OCI-LY3 (cell line): ENCODE measurements around the gene PDIK1L.

Experiments
- H2AFZ ChIP-seq: fragments of 200-600, 300-600 bp; shearing (Covaris generic); 2 replicates; pipeline ENCODE4 v1.6.0; 2014; ENCODE audit warnings: antibody characterized with exemption, low read depth, low read length
- H3K27ac ChIP-seq: fragments of 200-600, 300-600 bp; sonication (generic); 2 replicates; pipeline ENCODE4 v1.5.1; 2014; ENCODE audit warnings: mild to moderate bottlenecking, low read length, moderate library complexity, mixed read lengths
- H3K27me3 ChIP-seq: fragments of 200-600, 300-600 bp; sonication (generic); 2 replicates; pipeline ENCODE4 v1.6.1; 2014; ENCODE audit warnings: low read depth, low read length, mixed read lengths
- H3K36me3 ChIP-seq: fragments of 200-600, 300-600 bp; sonication (generic); replicated peaks from 2 replicates; pipeline ENCODE3; 2014; ENCODE audit warnings: low read depth, low read length, mixed read lengths
- H3K4me1 ChIP-seq: fragments of 300-600, 200-600 bp; sonication (generic); 2 replicates; pipeline ENCODE4 v1.6.1; 2014; ENCODE audit warnings: low read length, mixed read lengths
- H3K4me2 ChIP-seq: fragments of 200-600, 300-600 bp; sonication (generic); 2 replicates; pipeline ENCODE4 v1.6.1; 2014; ENCODE audit warnings: low read length, mixed read lengths
- H3K4me3 ChIP-seq: fragments of 300-600, 200-600 bp; sonication (generic); 2 replicates; pipeline ENCODE4 v1.5.1; 2014; ENCODE audit warnings: antibody characterized with exemption, mild to moderate bottlenecking, low read length, moderate library complexity
- H3K79me2 ChIP-seq: fragments of 300-600, 200-600 bp; shearing (Covaris generic); 2 replicates; pipeline ENCODE4 v1.6.1; 2014; ENCODE audit warnings: mild to moderate bottlenecking, low read length, mixed read lengths
- H3K9ac ChIP-seq: fragments of 300-600, 200-600 bp; shearing (Covaris generic); 2 replicates; pipeline ENCODE4 v1.6.0; 2014; ENCODE audit warnings: mild to moderate bottlenecking, low read length, moderate library complexity
- H3K9me3 ChIP-seq: fragments of 200-600, 300-600 bp; shearing (Covaris generic); 2 replicates; pipeline ENCODE4 v1.6.1; 2014; ENCODE audit warnings: low read length, mixed read lengths; ENCODE audit not compliant: insufficient read depth
- H4K20me1 ChIP-seq: fragments of 200-600, 300-600 bp; sonication (generic); 2 replicates; pipeline ENCODE4 v1.6.1; 2016; ENCODE audit warnings: low read length, mixed read lengths; ENCODE audit not compliant: insufficient read depth
- CTCF ChIP-seq: fragments of 200-600, 300-600 bp; sonication (generic); IDR thresholded peaks from 2 replicates; pipeline ENCODE4 v1.5.1; 2014; ENCODE audit warnings: antibody characterized with exemption, low read length, low read depth
- EZH2phosphoT487 ChIP-seq: fragments of 200-600 bp; shearing (Covaris generic); IDR thresholded peaks from 2 replicates; pipeline ENCODE4 v1.6.1; 2018; ENCODE audit warnings: antibody characterized with exemption, mixed run types, low read depth

The PDIK1L gene

GRCh38 chr1:26114165-26114927 is 2.7 kb downstream of the PDIK1L start:
- H3K9ac ChIP-seq = no peak overlapping the region
- no peaks in the 10 kb centered on the region for H3K9me3 ChIP-seq
- no peak overlapping the region for H3K4me3 ChIP-seq
- peaks cover 2% of the 10 kb centered on the region for H3K36me3 ChIP-seq
- no peak overlapping the region for H3K27ac ChIP-seq
- H3K27me3 ChIP-seq = no peaks in the 10 kb centered on the region
- H3K79me2 ChIP-seq = peaks cover 19% of the 10 kb centered on the region
- no peaks in the 10 kb centered on the region for H4K20me1 ChIP-seq
- H3K4me2 ChIP-seq = no peak overlapping the region
- peaks cover 11% of the 10 kb centered on the region for H3K4me1 ChIP-seq
- no peak for TF ChIP-seq EZH2phosphoT487
- TF ChIP-seq CTCF = no peak
- H2AFZ ChIP-seq = no peak overlapping the region

- no peaks in the 10 kb centered on the region for H4K20me1 ChIP-seq
- no peak overlapping the region for H3K4me2 ChIP-seq
- H3K4me3 ChIP-seq = no peak overlapping the region
- no peaks in the 10 kb centered on the region for H3K27me3 ChIP-seq
- H2AFZ ChIP-seq = no peak overlapping the region
- H3K36me3 ChIP-seq = peaks cover 6% of the 10 kb centered on the region
- H3K79me2 ChIP-seq = no peaks in the 10 kb centered on the region
- TF ChIP-seq EZH2phosphoT487 (no peak), CTCF (no peak)
- H3K9me3 ChIP-seq = no peaks in the 10 kb centered on the region
- H3K4me1 ChIP-seq = peaks cover 5% of the 10 kb centered on the region; the same call in 1 of the 2 replicates
- no peak overlapping the region for H3K27ac ChIP-seq
- no peak overlapping the region for H3K9ac ChIP-seq
Observed at GRCh38 chr1:26119892-26120608, 8.4 kb downstream of the PDIK1L start.

- H2AFZ ChIP-seq = no peak overlapping the region
- H3K9ac ChIP-seq = no peak overlapping the region
- H4K20me1 ChIP-seq = no peaks in the 10 kb centered on the region
- H3K4me3 ChIP-seq = no peak overlapping the region
- peaks cover 5% of the 10 kb centered on the region; the same call in 1 of the 2 replicates for H3K4me1 ChIP-seq
- no peaks in the 10 kb centered on the region for H3K9me3 ChIP-seq
- no peak overlapping the region for H3K27ac ChIP-seq
- no peaks in the 10 kb centered on the region for H3K27me3 ChIP-seq
- no peaks in the 10 kb centered on the region for H3K79me2 ChIP-seq
- TF ChIP-seq CTCF (no peak), EZH2phosphoT487 (no peak)
- H3K4me2 ChIP-seq = no peak overlapping the region
- peaks cover 6% of the 10 kb centered on the region for H3K36me3 ChIP-seq
Observed at GRCh38 chr1:26121854-26122773, 10.5 kb downstream of the PDIK1L start.
